ENCODE measurements around the gene TUG1.

- TF ChIP-seq, protein P1, sequence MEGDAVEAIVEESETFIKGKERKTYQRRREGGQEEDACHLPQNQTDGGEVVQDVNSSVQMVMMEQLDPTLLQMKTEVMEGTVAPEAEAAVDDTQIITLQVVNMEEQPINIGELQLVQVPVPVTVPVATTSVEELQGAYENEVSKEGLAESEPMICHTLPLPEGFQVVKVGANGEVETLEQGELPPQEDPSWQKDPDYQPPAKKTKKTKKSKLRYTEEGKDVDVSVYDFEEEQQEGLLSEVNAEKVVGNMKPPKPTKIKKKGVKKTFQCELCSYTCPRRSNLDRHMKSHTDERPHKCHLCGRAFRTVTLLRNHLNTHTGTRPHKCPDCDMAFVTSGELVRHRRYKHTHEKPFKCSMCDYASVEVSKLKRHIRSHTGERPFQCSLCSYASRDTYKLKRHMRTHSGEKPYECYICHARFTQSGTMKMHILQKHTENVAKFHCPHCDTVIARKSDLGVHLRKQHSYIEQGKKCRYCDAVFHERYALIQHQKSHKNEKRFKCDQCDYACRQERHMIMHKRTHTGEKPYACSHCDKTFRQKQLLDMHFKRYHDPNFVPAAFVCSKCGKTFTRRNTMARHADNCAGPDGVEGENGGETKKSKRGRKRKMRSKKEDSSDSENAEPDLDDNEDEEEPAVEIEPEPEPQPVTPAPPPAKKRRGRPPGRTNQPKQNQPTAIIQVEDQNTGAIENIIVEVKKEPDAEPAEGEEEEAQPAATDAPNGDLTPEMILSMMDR (IDR thresholded peaks at IDR 0.05): no peak
- TF ChIP-seq POLR2A (IDR thresholded peaks at IDR 0.05): no peak
These were observed 20.1 kb upstream of the TUG1 start for GRCh38 chr22:30948930-30949342.
